Spinal cord (tissue), 10 donors: ENCODE data around the gene GPR42. TPM values are rescaled to one million over a fixed set of nuclear protein-coding genes. Genes with fewer than 3 reads are reported as not detected.
"Not testable (repeated sequence)": the region's sequence is repeated elsewhere in the genome, so short reads cannot be mapped to it uniquely, and the experiment has no call there.

Experiments
- DNase-seq, 6 donors: peaks; one replicate each; pipeline versions ENCODE4 v3.0.0 to v3.0.0-alpha.2; 2013 to 2015; ENCODE audit warnings: low spot score in 6 of 6, low read depth in 4 of 6
- H3K27ac ChIP-seq: one replicate; pipeline ENCODE4 v1.5.1; 2013; ENCODE audit warnings: low read depth, low read length, control low read depth
- H3K27me3 ChIP-seq: one replicate; pipeline ENCODE4 v1.6.1; 2013; ENCODE audit warnings: low read length; ENCODE audit not compliant: control insufficient read depth, insufficient read depth
- H3K36me3 ChIP-seq: one replicate; pipeline ENCODE4 v1.6.1; 2013; ENCODE audit warnings: low read length; ENCODE audit not compliant: control insufficient read depth, insufficient read depth
- H3K4me1 ChIP-seq: one replicate; pipeline ENCODE4 v1.6.1; 2013; ENCODE audit warnings: low read length; ENCODE audit not compliant: control insufficient read depth, insufficient read depth
- H3K4me3 ChIP-seq: one replicate; pipeline ENCODE4 v1.5.1; 2013; ENCODE audit warnings: low read depth, low read length, control low read depth
- H3K9me3 ChIP-seq: one replicate; pipeline ENCODE4 v1.6.1; 2013; ENCODE audit warnings: low read length; ENCODE audit not compliant: control insufficient read depth, insufficient read depth
- WGBS: methylation state at CpG from one replicate; pipeline ENCODE4 v1.1.5; 2013; ENCODE audit warnings: missing lambda C conversion rate; ENCODE audit not compliant: insufficient coverage; 5-methylcytosine and 5-hydroxymethylcytosine counted together
- polyA plus RNA-seq, 2 donors: library from polyadenylated mRNA; unstranded; fragments of 120-200 nt; gene quantifications; one replicate each; pipeline ENCODE4 v1.2.1, GENCODE V29; 2013; ENCODE audit not compliant: insufficient read length in 2 of 2
- total RNA-seq, 2 donors: library from RNA; depleted of rRNA in 1 of 2; stranded (reverse); fragments of 120-200 nt in 1 of 2; fragments of >200 nt in 1 of 2; gene quantifications; one replicate each; pipeline versions ENCODE4 v1.2.3 to v1.2.4, GENCODE V29; 2013 to 2014
- donor health status: healthy.

The GPR42 gene
- total and polyA plus RNA-seq, 4 donors = 0.14 TPM; not detected in 3

DNA sequence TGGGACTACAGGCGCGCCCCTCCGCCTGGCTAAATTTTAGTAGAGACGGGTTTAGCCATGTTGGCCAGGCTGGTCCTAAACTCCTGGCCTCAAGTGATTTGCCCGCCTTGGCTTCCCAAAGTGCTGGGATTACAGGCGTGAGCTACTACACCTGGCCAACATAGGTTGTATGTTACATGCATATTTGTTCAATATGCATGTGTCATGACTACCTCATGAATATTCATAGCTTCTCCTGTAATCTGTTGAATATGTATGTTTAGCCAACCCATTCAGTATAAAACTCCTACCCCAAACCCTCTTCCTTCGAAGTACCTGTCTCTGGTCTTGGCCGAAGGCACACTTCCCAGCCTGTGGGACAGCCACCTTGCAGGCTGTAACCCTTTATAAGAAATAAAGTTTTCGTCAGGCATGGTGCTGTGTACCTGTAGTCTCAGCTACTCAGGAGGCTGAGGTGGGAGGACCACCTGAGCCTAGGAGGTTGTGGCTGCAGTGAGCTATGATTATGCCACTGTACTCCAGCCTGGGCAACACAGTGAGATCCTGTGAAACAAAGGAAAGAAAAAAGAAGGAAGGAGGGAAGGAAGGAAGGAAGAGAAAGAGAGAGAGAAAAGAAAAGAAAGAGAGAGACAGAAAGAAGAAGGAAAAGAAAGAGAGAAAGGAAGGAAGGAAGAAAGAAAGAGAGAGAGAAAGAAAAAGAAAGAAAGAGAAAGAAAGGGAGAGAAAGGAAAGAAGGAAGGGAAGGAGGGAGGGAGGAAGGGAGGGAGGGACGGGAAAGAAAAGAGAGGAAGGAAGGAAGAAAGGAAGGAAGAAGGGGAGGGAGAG is 29.3 kb downstream of the GPR42 start:
- H3K9me3 ChIP-seq = no peaks in the 10 kb centered on the region
- WGBS = 71% methylated on average over 6 of the region's 10 CpGs
- no peak for DNase-seq
- H3K27ac ChIP-seq = no peak overlapping the region
- H3K36me3 ChIP-seq = no peaks in the 10 kb centered on the region
- no peaks in the 10 kb centered on the region for H3K27me3 ChIP-seq
- peaks cover 8% of the 10 kb centered on the region for H3K4me1 ChIP-seq
- H3K4me3 ChIP-seq = no peak overlapping the region

DNA sequence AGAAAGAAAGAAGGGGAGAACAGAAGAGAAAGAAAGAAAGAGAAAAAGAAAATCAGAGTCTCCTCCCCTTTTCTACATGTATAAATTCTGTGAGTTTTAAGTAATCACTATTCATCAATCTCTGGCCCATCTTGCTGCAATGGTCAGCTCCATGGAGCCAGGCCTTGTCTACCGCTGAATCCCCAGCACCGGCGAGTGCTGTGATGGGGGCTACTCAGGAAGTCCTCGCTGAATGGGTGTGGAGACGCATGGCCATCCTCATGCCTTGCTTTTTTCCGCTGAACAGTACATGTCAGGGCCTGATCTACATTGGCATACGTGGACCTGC is 29.9 kb downstream of the GPR42 start:
- Histone ChIP-seq H3K36me3 (no peaks in the 10 kb centered on the region), H3K27ac (no peak overlapping the region), H3K9me3 (no peaks in the 10 kb centered on the region), H3K27me3 (no peaks in the 10 kb centered on the region), H3K4me1 (peaks cover 5% of the 10 kb centered on the region), H3K4me3 (no peak overlapping the region)
- DNase-seq = no peak
- WGBS = 93% methylated on average over 6 of the region's 7 CpGs

DNA sequence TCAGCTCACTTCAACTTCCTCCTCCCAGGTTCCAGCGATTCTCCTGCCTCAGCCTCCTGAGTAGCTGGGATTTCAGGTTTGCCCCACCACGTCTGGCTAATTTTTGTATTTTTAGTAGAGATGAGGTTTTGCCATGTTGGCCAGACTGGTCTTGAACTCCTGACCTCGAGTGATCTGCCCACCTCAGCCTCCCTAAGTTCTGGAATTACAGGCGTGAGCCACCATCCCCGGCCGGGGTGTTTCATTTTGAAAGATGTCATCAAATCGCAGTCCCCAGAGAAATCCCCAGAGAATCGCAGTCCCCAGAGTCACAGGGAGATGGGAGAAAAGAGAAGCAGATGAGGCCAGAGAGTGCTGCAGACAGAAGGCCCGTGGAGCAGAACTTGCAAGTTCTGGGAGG is 30.5 kb downstream of the GPR42 start:
- not testable (repeated sequence) for H3K36me3 ChIP-seq, H3K27me3 ChIP-seq, H3K9me3 ChIP-seq, H3K4me1 ChIP-seq, H3K27ac ChIP-seq, DNase-seq, H3K4me3 ChIP-seq
- WGBS = 97% methylated on average over 6 of the region's 9 CpGs

GRCh38 chr19:35403116-35403760 is 32.4 kb downstream of the GPR42 start:
- Histone ChIP-seq H3K27me3 (peaks cover 2% of the 10 kb centered on the region), H3K27ac (no peak overlapping the region), H3K9me3 (no peaks in the 10 kb centered on the region), H3K4me1 (no peaks in the 10 kb centered on the region), H3K36me3 (no peaks in the 10 kb centered on the region), H3K4me3 (no peak overlapping the region)
- no peak for DNase-seq
- 84% methylated on average over 7 of the region's 8 CpGs for WGBS

DNA sequence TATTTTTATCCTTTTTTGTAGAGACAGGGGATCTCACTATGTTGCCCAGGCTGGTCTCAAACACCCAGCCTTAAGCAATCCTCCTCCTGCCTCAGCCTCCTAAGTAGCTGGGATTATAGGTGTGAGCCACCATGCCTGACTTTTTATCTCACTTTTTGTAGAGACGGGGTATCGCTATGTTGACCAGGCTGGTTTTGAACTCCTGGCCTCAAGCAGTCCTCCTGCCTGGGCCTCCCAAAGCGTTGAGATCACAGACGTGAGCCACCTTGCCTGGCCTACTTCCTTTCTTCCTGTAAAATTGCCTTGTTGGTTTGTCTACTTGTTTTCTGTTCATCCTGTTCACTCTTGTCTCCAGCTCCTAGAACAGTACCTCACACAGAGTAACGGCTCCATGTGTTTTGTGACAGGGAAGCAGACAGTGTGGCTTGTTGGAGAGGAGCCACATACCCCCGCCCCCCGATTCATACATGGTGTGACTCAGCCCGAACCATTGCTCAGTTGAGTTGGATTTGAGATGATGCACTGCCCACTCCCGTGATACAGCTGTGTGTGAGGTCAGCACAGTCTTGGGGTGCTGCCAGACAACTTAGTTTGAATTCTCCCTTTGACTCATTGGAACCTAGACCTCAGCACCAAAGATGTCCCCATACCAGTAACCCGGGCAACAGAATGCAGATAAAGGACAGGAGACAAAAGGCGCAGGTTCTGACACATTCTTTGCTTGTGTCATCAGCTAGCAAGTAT is 34.2 kb downstream of the GPR42 start:
- no peaks in the 10 kb centered on the region for H3K36me3 ChIP-seq
- peaks cover 2% of the 10 kb centered on the region for H3K27me3 ChIP-seq
- 72% methylated on average over 7 of the region's 11 CpGs for WGBS
- H3K4me1 ChIP-seq = no peaks in the 10 kb centered on the region
- no peak overlapping the region for H3K4me3 ChIP-seq
- DNase-seq = no peak
- no peaks in the 10 kb centered on the region for H3K9me3 ChIP-seq
- H3K27ac ChIP-seq = no peak overlapping the region

DNA sequence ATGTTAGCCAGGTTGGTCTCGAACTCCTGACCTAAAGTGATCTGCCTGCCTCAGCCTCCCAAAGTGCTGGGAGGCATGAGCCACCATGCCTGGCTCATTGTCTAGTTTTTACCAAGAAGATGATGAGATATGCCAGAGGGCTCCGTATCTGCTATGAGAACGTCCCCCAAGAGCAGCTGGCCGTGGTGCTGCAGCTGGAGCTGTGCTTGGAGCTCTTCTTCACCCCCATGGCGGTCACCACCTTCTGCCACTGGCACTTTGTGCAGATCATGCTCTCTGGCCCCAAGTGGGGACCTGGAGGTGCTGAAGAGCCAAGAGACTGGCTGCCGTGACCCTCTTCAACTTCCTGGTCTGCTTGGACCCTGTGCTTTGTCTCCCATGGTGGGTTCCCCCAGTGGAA is 36.8 kb downstream of the GPR42 start:
- no peak overlapping the region for H3K27ac ChIP-seq
- no peaks in the 10 kb centered on the region for H3K4me1 ChIP-seq
- WGBS = 81% methylated on average over 6 of the region's 6 CpGs
- H3K9me3 ChIP-seq = no peaks in the 10 kb centered on the region
- H3K27me3 ChIP-seq = peaks cover 2% of the 10 kb centered on the region
- H3K4me3 ChIP-seq = no peak overlapping the region
- no peaks in the 10 kb centered on the region for H3K36me3 ChIP-seq
- no peak for DNase-seq

GRCh38 chr19:35408284-35409171 is 37.7 kb downstream of the GPR42 start:
- H3K36me3 ChIP-seq = no peaks in the 10 kb centered on the region
- no peak overlapping the region for H3K27ac ChIP-seq
- WGBS = 92% methylated on average over 8 of the region's 13 CpGs
- DNase-seq = no peak
- no peak overlapping the region for H3K4me3 ChIP-seq
- H3K4me1 ChIP-seq = no peaks in the 10 kb centered on the region
- no peaks in the 10 kb centered on the region for H3K9me3 ChIP-seq
- peaks cover 2% of the 10 kb centered on the region for H3K27me3 ChIP-seq

DNA sequence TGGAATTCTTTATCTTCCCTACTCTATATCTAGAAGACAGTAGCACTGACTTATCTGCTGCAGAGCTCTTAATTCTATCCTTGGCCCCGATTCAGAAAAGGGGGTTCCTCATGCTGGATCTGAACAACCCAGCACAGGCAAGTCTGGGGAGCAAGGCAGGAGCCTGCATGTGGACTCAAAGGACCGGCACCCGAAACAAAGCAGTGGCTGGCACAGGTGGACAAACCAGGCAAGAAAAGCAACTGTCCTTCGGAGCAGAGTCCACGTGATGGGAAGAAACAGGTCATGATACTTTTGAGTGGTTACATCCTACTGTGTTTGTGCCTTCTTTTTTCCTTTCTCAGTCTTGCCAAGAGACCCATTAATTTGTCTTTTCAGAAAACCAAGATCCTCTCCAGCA is 38.3 kb downstream of the GPR42 start:
- H3K36me3 ChIP-seq = no peaks in the 10 kb centered on the region
- no peak overlapping the region for H3K4me3 ChIP-seq
- H3K9me3 ChIP-seq = no peaks in the 10 kb centered on the region
- DNase-seq = no peak
- peaks cover 2% of the 10 kb centered on the region for H3K27me3 ChIP-seq
- no peak overlapping the region for H3K27ac ChIP-seq
- no peaks in the 10 kb centered on the region for H3K4me1 ChIP-seq
- WGBS = 90% methylated on average over 5 of the region's 5 CpGs

DNA sequence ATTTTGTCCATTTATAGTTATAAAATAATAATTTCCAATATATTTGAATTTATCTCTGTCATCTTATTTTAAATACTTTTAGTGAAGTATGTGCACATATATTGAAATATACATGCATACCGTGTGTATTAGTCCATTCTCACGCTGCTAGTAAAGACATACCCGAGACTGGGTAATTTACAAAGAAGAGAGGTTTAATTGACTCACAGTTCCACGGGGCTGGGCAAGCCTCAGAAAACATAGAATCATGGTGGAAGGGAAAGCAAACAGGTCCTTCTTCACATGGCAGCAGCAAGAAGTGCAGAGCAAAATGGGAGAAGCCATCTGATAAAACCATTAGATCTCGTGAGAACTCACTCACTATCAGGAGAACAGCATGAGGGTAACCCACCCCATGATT is 39.6 kb downstream of the GPR42 start:
- peaks cover 2% of the 10 kb centered on the region for H3K27me3 ChIP-seq
- H3K4me3 ChIP-seq = no peak overlapping the region
- DNase-seq = no peak
- 50% methylated on average over 1 of the region's 5 CpGs for WGBS
- no peak overlapping the region for H3K27ac ChIP-seq
- no peaks in the 10 kb centered on the region for H3K4me1 ChIP-seq
- no peaks in the 10 kb centered on the region for H3K36me3 ChIP-seq
- H3K9me3 ChIP-seq = no peaks in the 10 kb centered on the region
